ENCODE results near the gene PIGN.

Gene PIGN

GRCh38 chr18:61991836-61992235, 195.0 kb downstream of the PIGN start:
- no peak overlapping the region for H3K4me2 ChIP-seq
- no peak overlapping the region for H3K4me3 ChIP-seq (IDR thresholded peaks at IDR 0.05; ENCODE audit: insufficient read depth, low read depth, low read length)
- H3K36me3 ChIP-seq (ENCODE audit: insufficient read depth), result no peaks in the 10 kb centered on the region
- H3K9ac ChIP-seq, result no peak overlapping the region
- no peaks in the 10 kb centered on the region for H3K79me2 ChIP-seq (ENCODE audit: insufficient read depth, low read depth)
- H3K4me1 ChIP-seq (ENCODE audit: low read depth, poor library complexity, severe bottlenecking), result peaks cover 14% of the 10 kb centered on the region
- TF ChIP-seq CTCF (conservative IDR thresholded peaks at IDR 0.05; ENCODE audit: low read depth, low read length), result no peak
- H2AFZ ChIP-seq (ENCODE audit: low read depth), result no peak overlapping the region
- no peaks in the 10 kb centered on the region for H4K20me1 ChIP-seq (ENCODE audit: insufficient read depth)
- no peaks in the 10 kb centered on the region for H3K27me3 ChIP-seq (ENCODE audit: insufficient read depth, low read depth)
- no peak overlapping the region for H3K27ac ChIP-seq

GRCh38 chr18:61991201-61991600, 195.7 kb downstream of the PIGN start:
- no peak for TF ChIP-seq CTCF (conservative IDR thresholded peaks at IDR 0.05; ENCODE audit: low read depth, low read length)
- H3K27me3 ChIP-seq (ENCODE audit: insufficient read depth, low read depth), result no peaks in the 10 kb centered on the region
- no peak overlapping the region for H3K4me3 ChIP-seq (IDR thresholded peaks at IDR 0.05; ENCODE audit: insufficient read depth, low read depth, low read length)
- H3K79me2 ChIP-seq (ENCODE audit: insufficient read depth, low read depth), result no peaks in the 10 kb centered on the region
- peaks cover 14% of the 10 kb centered on the region for H3K4me1 ChIP-seq (ENCODE audit: low read depth, poor library complexity, severe bottlenecking)
- H3K27ac ChIP-seq, result no peak overlapping the region
- no peaks in the 10 kb centered on the region for H3K36me3 ChIP-seq (ENCODE audit: insufficient read depth)
- H4K20me1 ChIP-seq (ENCODE audit: insufficient read depth), result no peaks in the 10 kb centered on the region
- no peak overlapping the region for H3K4me2 ChIP-seq
- H3K9ac ChIP-seq, result no peak overlapping the region
- no peak overlapping the region for H2AFZ ChIP-seq (ENCODE audit: low read depth)

Data from KMS-11 (cell line).